ENCODE measurements around the gene PELI1.
A peak's percentile ranks its signal among the peaks of the same experiment; 100 is the strongest.
"Not testable (repeated sequence)": the region's sequence is repeated elsewhere in the genome, so short reads cannot be mapped to it uniquely, and the experiment has no call there.

The PELI1 gene

GRCh38 chr2:64080179-64080578 is 64.0 kb downstream of the PELI1 start:
- DNase-seq: no peak

GRCh38 chr2:64079688-64080087 is 64.5 kb downstream of the PELI1 start:
- not testable (repeated sequence) for DNase-seq

- DNase-seq: not testable (repeated sequence)
Measured at GRCh38 chr2:64076828-64077227, 67.4 kb downstream of the PELI1 start.

- DNase-seq: peak; percentile 3
Measured at GRCh38 chr2:64074616-64075015, 69.6 kb downstream of the PELI1 start.

GRCh38 chr2:64067326-64067725 is 76.9 kb downstream of the PELI1 start:
- no peak for DNase-seq

- no peak for DNase-seq
Measured at GRCh38 chr2:64065516-64065915, 78.7 kb downstream of the PELI1 start.

- peak; percentile 69 for DNase-seq
Measured at GRCh38 chr2:64063924-64064331, 80.3 kb downstream of the PELI1 start.

GRCh38 chr2:64063454-64063853 is 80.8 kb downstream of the PELI1 start:
- peak; percentile 46 for DNase-seq

GRCh38 chr2:64062840-64063239 is 81.4 kb downstream of the PELI1 start:
- DNase-seq: peak; percentile 57

- no peak for DNase-seq
Measured at GRCh38 chr2:64059270-64059669, 85.0 kb downstream of the PELI1 start.

- DNase-seq: no peak
Measured at GRCh38 chr2:64056021-64056420, 88.2 kb downstream of the PELI1 start.

GRCh38 chr2:64054161-64054915 is 89.9 kb downstream of the PELI1 start:
- DNase-seq: no peak

GRCh38 chr2:64052463-64053241 is 91.6 kb downstream of the PELI1 start:
- no peak for DNase-seq

GRCh38 chr2:64049633-64050220 is 94.5 kb downstream of the PELI1 start:
- peak; percentile 75 for DNase-seq

- DNase-seq: no peak
Measured at GRCh38 chr2:64045938-64046337, 98.3 kb downstream of the PELI1 start.
